Keratinocyte (primary cell): ENCODE data around the gene STK33. TPM values are rescaled to one million over a fixed set of nuclear protein-coding genes. Genes with fewer than 3 reads are reported as not detected.

Experiments
- DNase-seq: peaks from one replicate; pipeline ENCODE4 v3.0.0-alpha.2; 2011; ENCODE audit warnings: low read depth, missing footprints, low spot score
- FAIRE-seq: peaks from 2 replicates; lab custom pipeline; 2011; peaks lifted over from hg19 to GRCh38; lab: Jason Lieb, UNC
- H2AFZ ChIP-seq: 2 replicates; pipeline ENCODE4 v1.6.0; 2012; ENCODE audit warnings: low read length, control low read depth, inconsistent platforms; ENCODE audit not compliant: control insufficient read depth
- H3K27ac ChIP-seq: 2 replicates; pipeline ENCODE4 v1.5.1; 2011; ENCODE audit warnings: low read length; ENCODE audit not compliant: control insufficient read depth, insufficient read depth
- H3K27me3 ChIP-seq: 3 replicates; pipeline ENCODE4 v1.6.0; 2011; ENCODE audit warnings: low read length; ENCODE audit not compliant: control insufficient read depth, insufficient read depth; ENCODE audit errors: extremely low read depth
- H3K36me3 ChIP-seq, 2 experiments: 2 replicates in 1 of 2; 3 replicates in 1 of 2; pipeline ENCODE4 v1.5.1; 2011; ENCODE audit warnings: low read length in 2 of 2, mild to moderate bottlenecking in 1 of 2; ENCODE audit not compliant: control insufficient read depth in 2 of 2, insufficient read depth in 2 of 2; ENCODE audit errors: extremely low read depth in 1 of 2
- H3K4me1 ChIP-seq: 3 replicates; pipeline ENCODE4 v1.5.1; 2011; ENCODE audit warnings: low read length; ENCODE audit not compliant: control insufficient read depth, insufficient read depth; ENCODE audit errors: extremely low read depth
- H3K4me2 ChIP-seq: 3 replicates; pipeline ENCODE4 v1.6.0; 2011; ENCODE audit warnings: low read depth, low read length; ENCODE audit not compliant: control insufficient read depth, insufficient read depth; ENCODE audit errors: extremely low read depth
- H3K4me3 ChIP-seq, 3 experiments: fragments of 200-600 bp in 1 of 3; sonication (generic) in 1 of 3; 2 replicates in 2 of 3; 3 replicates in 1 of 3; pipeline ENCODE4 v1.5.1; 2011 to 2016; ENCODE audit warnings: low read length in 3 of 3, mild to moderate bottlenecking in 3 of 3, control low read depth in 2 of 3, inconsistent platforms in 1 of 3, low read depth in 1 of 3, mixed read lengths in 1 of 3, mixed run types in 1 of 3, moderate library complexity in 1 of 3; ENCODE audit not compliant: control insufficient read depth in 2 of 3, insufficient read depth in 2 of 3; ENCODE audit errors: extremely low read depth in 1 of 3
- H3K79me2 ChIP-seq: 2 replicates; pipeline ENCODE4 v1.6.0; 2012; ENCODE audit warnings: low read length; ENCODE audit not compliant: control insufficient read depth, insufficient read depth
- H3K9ac ChIP-seq: 3 replicates; pipeline ENCODE4 v1.6.0; 2011; ENCODE audit warnings: low read length; ENCODE audit not compliant: control insufficient read depth, insufficient read depth; ENCODE audit errors: extremely low read depth
- H3K9me1 ChIP-seq: 3 replicates; pipeline ENCODE4 v1.6.0; 2011; ENCODE audit warnings: low read length; ENCODE audit not compliant: control insufficient read depth, insufficient read depth; ENCODE audit errors: extremely low read depth
- H3K9me3 ChIP-seq: 2 replicates; pipeline ENCODE4 v1.5.1; 2012; ENCODE audit warnings: low read depth, low read length; ENCODE audit not compliant: control insufficient read depth
- H4K20me1 ChIP-seq: 3 replicates; pipeline ENCODE4 v1.6.0; 2011; ENCODE audit warnings: low read length; ENCODE audit not compliant: control insufficient read depth, insufficient read depth; ENCODE audit errors: extremely low read depth
- EZH2 ChIP-seq: IDR thresholded peaks from one replicate; pipeline ENCODE4 v1.6.1; 2012; ENCODE audit warnings: inconsistent platforms, mild to moderate bottlenecking, low read length, moderate library complexity
- dilution Hi-C: fragments of 300-500 bp; cut with MboI; formaldehyde crosslinking; loops from one replicate; pipeline ENCODE4 v1.7.0; 2020; ENCODE audit warnings: low sequenced_read_pairs; ENCODE audit not compliant: extremely low pct_ligation_motif_present
- polyA plus RNA-seq, 5 experiments: library from polyadenylated mRNA; depleted of rRNA in 3 of 5; stranded (reverse) in 3 of 5; stranded (forward) in 1 of 5; unstranded in 1 of 5; fragments of >200 nt; gene quantifications; 1 replicate in 1 of 5; 2 replicates in 3 of 5; 3 replicates in 1 of 5; pipeline versions ENCODE4 v1.2.1 to v1.2.3, GENCODE V29; 2011 to 2012; ENCODE audit warnings: missing spikeins in 2 of 5, low read depth in 1 of 5, low replicate concordance in 1 of 5
- TF ChIP-seq, protein P1 (sequence below), 3 experiments: IDR thresholded peaks in 1 of 3; conservative IDR thresholded peaks in 1 of 3; optimal IDR thresholded peaks in 1 of 3; 2 replicates in 2 of 3; 3 replicates in 1 of 3; pipeline versions ENCODE3 to v1.5.1; 2011; ENCODE audit warnings: low read length in 3 of 3, mild to moderate bottlenecking in 3 of 3, moderate library complexity in 2 of 3, control low read depth in 1 of 3, inconsistent platforms in 1 of 3; ENCODE audit not compliant: insufficient read depth in 2 of 3; ENCODE audit errors: extremely low read depth in 1 of 3

The STK33 gene
- polyA plus RNA-seq, 1 donor (not counting 4 experiments of a cell fraction or from before 2014, with no cell fraction given) = 0.05 TPM

DNA sequence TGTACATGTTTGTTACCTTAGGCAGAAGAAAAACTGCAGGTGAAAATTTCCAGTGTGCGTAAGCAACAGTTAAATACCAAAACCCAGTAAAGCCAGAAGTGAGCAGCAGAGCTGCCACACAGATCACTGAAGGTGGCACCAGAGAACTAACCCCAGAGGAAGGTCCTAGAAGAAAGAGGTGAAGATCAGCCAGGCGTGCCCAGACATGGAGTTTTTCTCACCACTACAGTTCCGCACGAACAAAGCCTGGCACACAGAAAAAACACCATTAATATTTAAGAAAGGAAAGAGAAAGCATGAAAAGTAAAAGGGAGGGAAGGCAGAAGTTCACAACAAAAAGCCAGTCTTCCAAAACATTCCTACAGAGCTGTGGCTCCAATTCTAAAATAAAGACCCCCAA is 60.7 kb downstream of the STK33 start:
- Histone ChIP-seq H2AFZ (peak overlapping the region; percentile 63), H3K36me3 (no peaks in the 10 kb centered on the region), H3K27ac (no peak overlapping the region), H3K4me3 (no peak overlapping the region), H3K4me2 (peak overlapping the region; percentile 11), H3K9me3 (no peaks in the 10 kb centered on the region), H4K20me1 (no peaks in the 10 kb centered on the region), H3K79me2 (no peaks in the 10 kb centered on the region), H3K9me1 (no peaks in the 10 kb centered on the region), H3K4me1 (peaks cover 7% of the 10 kb centered on the region), H3K9ac (no peak overlapping the region), H3K27me3 (no peaks in the 10 kb centered on the region)
- peak; percentile 39 for FAIRE-seq
- DNase-seq = no peak
- dilution Hi-C loops = no loop called here
- TF ChIP-seq EZH2 = no peak
- TF ChIP-seq, protein P1, sequence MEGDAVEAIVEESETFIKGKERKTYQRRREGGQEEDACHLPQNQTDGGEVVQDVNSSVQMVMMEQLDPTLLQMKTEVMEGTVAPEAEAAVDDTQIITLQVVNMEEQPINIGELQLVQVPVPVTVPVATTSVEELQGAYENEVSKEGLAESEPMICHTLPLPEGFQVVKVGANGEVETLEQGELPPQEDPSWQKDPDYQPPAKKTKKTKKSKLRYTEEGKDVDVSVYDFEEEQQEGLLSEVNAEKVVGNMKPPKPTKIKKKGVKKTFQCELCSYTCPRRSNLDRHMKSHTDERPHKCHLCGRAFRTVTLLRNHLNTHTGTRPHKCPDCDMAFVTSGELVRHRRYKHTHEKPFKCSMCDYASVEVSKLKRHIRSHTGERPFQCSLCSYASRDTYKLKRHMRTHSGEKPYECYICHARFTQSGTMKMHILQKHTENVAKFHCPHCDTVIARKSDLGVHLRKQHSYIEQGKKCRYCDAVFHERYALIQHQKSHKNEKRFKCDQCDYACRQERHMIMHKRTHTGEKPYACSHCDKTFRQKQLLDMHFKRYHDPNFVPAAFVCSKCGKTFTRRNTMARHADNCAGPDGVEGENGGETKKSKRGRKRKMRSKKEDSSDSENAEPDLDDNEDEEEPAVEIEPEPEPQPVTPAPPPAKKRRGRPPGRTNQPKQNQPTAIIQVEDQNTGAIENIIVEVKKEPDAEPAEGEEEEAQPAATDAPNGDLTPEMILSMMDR (optimal IDR thresholded peaks at IDR 0.05 in 1 of 3, IDR thresholded peaks at IDR 0.05 in 1 of 3, conservative IDR thresholded peaks at IDR 0.05 in 1 of 3; ENCODE audit: extremely low read depth in 1 of 3, insufficient read depth in 2 of 3, low read length in 3 of 3) = peak; percentile 24 to 63 (median 48)

- Histone ChIP-seq H3K4me1 (peaks cover 7% of the 10 kb centered on the region), H3K4me2 (no peak overlapping the region), H4K20me1 (no peaks in the 10 kb centered on the region), H3K4me3 (no peak overlapping the region), H3K9me3 (no peaks in the 10 kb centered on the region), H3K9me1 (no peaks in the 10 kb centered on the region), H3K27ac (no peak overlapping the region), H3K79me2 (no peaks in the 10 kb centered on the region), H2AFZ (no peak overlapping the region), H3K27me3 (no peaks in the 10 kb centered on the region), H3K9ac (no peak overlapping the region), H3K36me3 (no peaks in the 10 kb centered on the region)
- FAIRE-seq (no peak), DNase-seq (no peak)
- TF ChIP-seq, protein P1 (optimal IDR thresholded peaks at IDR 0.05 in 1 of 3, IDR thresholded peaks at IDR 0.05 in 1 of 3, conservative IDR thresholded peaks at IDR 0.05 in 1 of 3; ENCODE audit: extremely low read depth in 1 of 3, insufficient read depth in 2 of 3, low read length in 3 of 3) = no peak
- TF ChIP-seq EZH2 = no peak
- dilution Hi-C loops = no loop called here
Measured at GRCh38 chr11:8532475-8532874, 61.6 kb downstream of the STK33 start.
